ENCODE measurements around the gene RILPL1. TPM values are rescaled to one million over a fixed set of nuclear protein-coding genes. Genes with fewer than 3 reads are reported as not detected.

Gene RILPL1
- total and polyA plus RNA-seq, 10 of the 15 experiments (the other 5 are each of a cell fraction or from before 2014, with no cell fraction given): 0.05 to 0.61 (median 0.25) TPM

DNA sequence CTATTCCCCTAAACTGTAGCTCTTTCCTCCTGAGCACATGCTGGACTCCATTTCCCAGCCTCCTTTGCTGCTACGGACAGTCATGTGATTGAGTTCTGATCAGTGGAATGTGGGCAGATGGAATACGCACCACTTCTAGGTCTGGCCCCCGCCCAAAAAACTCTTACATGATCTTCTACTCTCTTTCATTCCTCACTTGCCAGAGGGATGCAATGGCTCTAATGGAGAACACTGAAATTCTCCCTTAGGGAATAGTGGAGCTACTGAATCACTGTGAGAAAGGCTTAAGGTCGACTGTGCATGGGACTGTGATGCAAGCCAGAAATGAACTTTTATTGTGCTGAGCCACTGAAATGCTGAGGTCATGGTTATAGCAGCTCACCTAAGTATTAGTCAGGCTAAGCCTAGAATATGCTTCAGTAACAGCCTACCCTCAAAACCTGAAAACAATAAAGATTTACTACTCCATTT, 37.9 kb upstream of the RILPL1 start:
- H3K4me1 ChIP-seq (ENCODE audit: control insufficient read depth, insufficient read depth, low read length): no peaks in the 10 kb centered on the region
- no peaks in the 10 kb centered on the region for H3K79me2 ChIP-seq (ENCODE audit: control insufficient read depth, insufficient read depth, low read length)
- no peak for ATAC-seq
- DNase-seq (ENCODE audit: low read depth, low spot score): no peak
- WGBS (ENCODE audit: insufficient coverage, insufficient replicate concordance, low lambda C conversion rate, missing lambda C conversion rate): 38% methylated on average over 4 of the region's 4 CpGs
- no peaks in the 10 kb centered on the region for H4K20me1 ChIP-seq (ENCODE audit: control insufficient read depth, insufficient read depth)
- H3K4me2 ChIP-seq (ENCODE audit: control insufficient read depth, insufficient read depth): no peak overlapping the region
- SMC1A ChIA-PET (ENCODE audit: uncharacterized antibody, unreplicated experiment): no interaction called here
- H2AFZ ChIP-seq (ENCODE audit: control insufficient read depth, low read depth, low read length): no peak overlapping the region
- in situ Hi-C loops (cut with MboI) (no loop called here), intact Hi-C loops (cut with micrococcal nuclease; ENCODE audit: unreplicated experiment) (no loop called here)
- H3K36me3 ChIP-seq (ENCODE audit: control insufficient read depth in 2 of 2, insufficient read depth in 2 of 2, low read length in 1 of 2): no peaks in the 10 kb centered on the region
- no peaks in the 10 kb centered on the region; a peak in 1 of 4 replicates for H3K27me3 ChIP-seq (replicated peaks in 1 of 2; ENCODE audit: control insufficient read depth in 2 of 2, insufficient read depth in 2 of 2, low read length in 1 of 2)
- BruUV-seq (replicated peaks): no TSS peak
- POLR2A ChIA-PET: no interaction called here
- RAD21 ChIA-PET (ENCODE audit: unreplicated experiment): interaction anchor here (0.6 kb wide), 1 partner anchor 12 kb away, joined by 4 read pairs; no protein-coding TSS in a partner anchor
- peak; percentile 30; the same call in 1 of the 2 replicates for TF ChIP-seq RAD51 (IDR thresholded peaks at IDR 0.05)
- TF ChIP-seq, protein P1, sequence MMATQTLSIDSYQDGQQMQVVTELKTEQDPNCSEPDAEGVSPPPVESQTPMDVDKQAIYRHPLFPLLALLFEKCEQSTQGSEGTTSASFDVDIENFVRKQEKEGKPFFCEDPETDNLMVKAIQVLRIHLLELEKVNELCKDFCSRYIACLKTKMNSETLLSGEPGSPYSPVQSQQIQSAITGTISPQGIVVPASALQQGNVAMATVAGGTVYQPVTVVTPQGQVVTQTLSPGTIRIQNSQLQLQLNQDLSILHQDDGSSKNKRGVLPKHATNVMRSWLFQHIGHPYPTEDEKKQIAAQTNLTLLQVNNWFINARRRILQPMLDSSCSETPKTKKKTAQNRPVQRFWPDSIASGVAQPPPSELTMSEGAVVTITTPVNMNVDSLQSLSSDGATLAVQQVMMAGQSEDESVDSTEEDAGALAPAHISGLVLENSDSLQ (IDR thresholded peaks at IDR 0.05): no peak
- peak; percentile 46 for TF ChIP-seq USF1 (IDR thresholded peaks at IDR 0.05; ENCODE audit: borderline replicate concordance, extremely low read length, insufficient read depth, low read depth, low read length)
- TF ChIP-seq HCFC1 (IDR thresholded peaks at IDR 0.05; ENCODE audit: low read length): 0 out of 2 replicates have a peak, but pooled peaks have one; percentile 37
- no peak for TF ChIP-seq SMAD1 (IDR thresholded peaks at IDR 0.05; ENCODE audit: low read depth, partially characterized antibody)
- no peak for TF ChIP-seq STAT3 (IDR thresholded peaks at IDR 0.05; ENCODE audit: low read depth, low read length)
- TF ChIP-seq IRF4 (IDR thresholded peaks at IDR 0.05; ENCODE audit: low read depth, low read length): no peak
- no peak for TF ChIP-seq KDM1A (IDR thresholded peaks at IDR 0.05; ENCODE audit: borderline replicate concordance)
- TF ChIP-seq SIX5 (IDR thresholded peaks at IDR 0.05; ENCODE audit: low read depth, low read length, severe bottlenecking): peak; percentile 58
- no peak overlapping the region for H3K9ac ChIP-seq (ENCODE audit: control insufficient read depth, insufficient read depth, low read length)
- CTCF ChIA-PET: interaction anchor here (0.6 to 1.9 kb wide), 4 partner anchors 8 to 331 kb away, joined by 3 to 11 read pairs (median 4); no protein-coding TSS in a partner anchor
- H3K4me3 ChIP-seq: no peak overlapping the region
- no peak overlapping the region for H3K27ac ChIP-seq (ENCODE audit: control insufficient read depth, insufficient read depth)
- H3K9me3 ChIP-seq (replicated peaks; ENCODE audit: control insufficient read depth, insufficient read depth, low read length): no peaks in the 10 kb centered on the region; the same call in 2 of the 3 replicates
- no peak for FAIRE-seq

All from GM12878 (cell line).